GM10266 (cell line): Measurements from ENCODE around the gene RGS14.

Source experiments
- DNase-seq: peaks from one replicate; pipeline ENCODE4 v3.0.0; 2012; ENCODE audit errors: extremely low spot score
- CTCF ChIP-seq: IDR thresholded peaks from 2 replicates; pipeline ENCODE4 v1.5.1; 2012; ENCODE audit warnings: mild to moderate bottlenecking, low read depth; ENCODE audit not compliant: control insufficient read depth, insufficient read depth; ENCODE audit errors: missing control alignments

Gene RGS14

GRCh38 chr5:177396807-177397206 lies 39.1 kb downstream of the RGS14 start:
- no peak for DNase-seq
- no peak for TF ChIP-seq CTCF

- TF ChIP-seq CTCF = no peak
- DNase-seq = no peak
These were observed 40.2 kb downstream of the RGS14 start for GRCh38 chr5:177397875-177398390.

GRCh38 chr5:177399997-177400868 lies 42.5 kb downstream of the RGS14 start, which contains the start of gene PFN3:
TSS of gene PFN3 (minus strand) at chr5:177400661. CDS start at chr5:177400576, 85 bp downstream.
- no peak for TF ChIP-seq CTCF
- no peak for DNase-seq

GRCh38 chr5:177402271-177403043 lies 44.7 kb downstream of the RGS14 start:
- peak; percentile 75 for DNase-seq
- peak; percentile 53 for TF ChIP-seq CTCF

- DNase-seq = peak; percentile 65
- TF ChIP-seq CTCF = peak; percentile 11
These were observed 45.5 kb downstream of the RGS14 start for GRCh38 chr5:177403102-177403791.

- peak; percentile 95 for DNase-seq
- TF ChIP-seq CTCF = peak; percentile 95
These were observed 46.3 kb downstream of the RGS14 start for GRCh38 chr5:177403792-177404640.
